HCT116 (cell line): ENCODE data around the gene LCOR. TPM values are rescaled to one million over a fixed set of nuclear protein-coding genes. Genes with fewer than 3 reads are reported as not detected.

Source experiments
- ATAC-seq: fragments of 200-7000 bp; cut with Tn5 transposase; 2 replicates; pipeline ENCODE4 v1.9.1; 2020; ENCODE audit warnings: mild to moderate bottlenecking, moderate library complexity
- BruUV-seq: library from RNA; stranded (reverse); fragments of 400-500 nt; replicated peaks from 2 replicates; lab custom pipeline; 2021; lab: Mats Ljungman, UMichigan
- CTCF ChIA-PET: fragments of 300-600 bp; sonication (Branson Sonifier 250); formaldehyde crosslinking; loops from one replicate; lab custom pipeline; 2021; ENCODE audit warnings: antibody characterized with exemption; lab: Charles Lee
- POLR2A ChIA-PET: fragments of 300-600, 350-600 bp; sonication (Branson Sonifier 250); formaldehyde crosslinking; loops from one replicate; lab custom pipeline; 2021; ENCODE audit warnings: antibody characterized with exemption; lab: Charles Lee
- RAD21 ChIA-PET, 2 experiments: fragments of 300-600 bp; sonication (Branson Sonifier 250); formaldehyde crosslinking; loops; one replicate each; lab custom pipeline; 2023; ENCODE audit warnings: low total read pairs in 2 of 2; ENCODE audit not compliant: uncharacterized antibody in 2 of 2, unreplicated experiment in 2 of 2, low non-redundant PET in 1 of 2; lab: Charles Lee
- DNase-seq: peaks from one replicate; pipeline ENCODE4 v3.0.0-alpha.2; 2010; ENCODE audit warnings: low read depth, low spot score
- H2AFZ ChIP-seq: fragments of 200-600 bp; shearing (Covaris generic), sonication (generic); 2 replicates; pipeline ENCODE4 v1.6.1; 2017; ENCODE audit warnings: low read depth, mixed run types, mixed read lengths, antibody characterized with exemption, low read length; ENCODE audit not compliant: poor library complexity, severe bottlenecking
- H3K27ac ChIP-seq: 2 replicates; pipeline ENCODE4 v1.5.1; 2012; ENCODE audit warnings: low read depth, low read length
- H3K27me3 ChIP-seq: fragments of 200-600 bp; sonication (generic); 2 replicates; pipeline ENCODE4 v1.6.1; 2016; ENCODE audit warnings: mixed run types, low read length, mixed read lengths; ENCODE audit not compliant: insufficient read depth
- H3K36me3 ChIP-seq, 2 experiments: fragments of 200-500 bp in 1 of 2; fragments of 200-600 bp in 1 of 2; sonication (Bioruptor generic) in 1 of 2; sonication (generic) in 1 of 2; 2 replicates each; pipeline versions ENCODE4 v1.5.1 to v1.6.1; 2014 to 2016; ENCODE audit warnings: low read length in 2 of 2, inconsistent platforms in 1 of 2, mixed read lengths in 1 of 2, mixed run types in 1 of 2; ENCODE audit not compliant: insufficient read depth in 2 of 2, control insufficient read depth in 1 of 2
- H3K4me1 ChIP-seq, 2 experiments: fragments of 200-600 bp in 1 of 2; sonication (generic) in 1 of 2; 2 replicates each; pipeline versions ENCODE4 v1.5.1 to v1.6.1; 2012 to 2017; ENCODE audit warnings: low read length in 2 of 2, inconsistent platforms in 1 of 2, mild to moderate bottlenecking in 1 of 2, mixed read lengths in 1 of 2, mixed run types in 1 of 2, moderate library complexity in 1 of 2; ENCODE audit not compliant: insufficient read depth in 2 of 2, control insufficient read depth in 1 of 2
- H3K4me2 ChIP-seq: fragments of 200-600 bp; sonication (generic); 2 replicates; pipeline ENCODE4 v1.6.1; 2017; ENCODE audit warnings: mixed run types, low read length, mixed read lengths
- H3K4me3 ChIP-seq, 2 experiments: fragments of 200-600 bp in 1 of 2; sonication (generic) in 1 of 2; replicated peaks in 1 of 2; 2 replicates each; pipeline ENCODE4 v1.5.1; 2011 to 2016; ENCODE audit warnings: low read length in 2 of 2, control low read depth in 1 of 2, low read depth in 1 of 2, mild to moderate bottlenecking in 1 of 2, mixed read lengths in 1 of 2, mixed run types in 1 of 2
- H3K79me2 ChIP-seq: fragments of 200-600 bp; sonication (generic); 2 replicates; pipeline ENCODE4 v1.6.1; 2017; ENCODE audit warnings: mild to moderate bottlenecking, mixed run types, low read length, moderate library complexity, mixed read lengths; ENCODE audit not compliant: insufficient read depth
- H3K9ac ChIP-seq: fragments of 200-600 bp; sonication (generic); 2 replicates; pipeline ENCODE4 v1.6.1; 2016; ENCODE audit warnings: low read length, mixed read lengths
- H3K9me2 ChIP-seq: fragments of 200-600 bp; sonication (generic), shearing (Covaris generic); 2 replicates; pipeline ENCODE4 v1.6.1; 2017; ENCODE audit warnings: mixed run types, mild to moderate bottlenecking, moderate library complexity; ENCODE audit not compliant: insufficient read depth
- H3K9me3 ChIP-seq, 2 experiments: fragments of 200-500 bp in 1 of 2; fragments of 200-600 bp in 1 of 2; sonication (Bioruptor generic) in 1 of 2; sonication (generic) in 1 of 2; 2 replicates each; pipeline ENCODE4 v1.6.1; 2014 to 2017; ENCODE audit warnings: low read length in 2 of 2, mixed read lengths in 2 of 2, inconsistent platforms in 1 of 2, low read depth in 1 of 2, mild to moderate bottlenecking in 1 of 2, mixed run types in 1 of 2, moderate library complexity in 1 of 2; ENCODE audit not compliant: control insufficient read depth in 1 of 2, insufficient read depth in 1 of 2
- H4K20me1 ChIP-seq: fragments of 200-600 bp; sonication (generic), shearing (Covaris generic); 2 replicates; pipeline ENCODE4 v1.6.1; 2017; ENCODE audit warnings: mixed run types, mild to moderate bottlenecking, moderate library complexity; ENCODE audit not compliant: insufficient read depth
- CBX3 ChIP-seq: IDR thresholded peaks from 2 replicates; pipeline ENCODE4 v1.6.1; 2012; ENCODE audit warnings: low read depth
- EGR1 ChIP-seq: IDR thresholded peaks from 2 replicates; pipeline ENCODE4 v1.6.1; 2012; ENCODE audit warnings: low read depth
- FOSL1 ChIP-seq: IDR thresholded peaks from 2 replicates; pipeline ENCODE4 v1.6.1; 2012; ENCODE audit warnings: low read depth
- MAX ChIP-seq: IDR thresholded peaks from 2 replicates; pipeline ENCODE4 v1.6.1; 2012
- POLR2AphosphoS5 ChIP-seq: IDR thresholded peaks from 2 replicates; pipeline ENCODE4 v1.6.1; 2011; ENCODE audit warnings: mild to moderate bottlenecking, low read depth, low read length, moderate library complexity
- RAD21 ChIP-seq: IDR thresholded peaks from 2 replicates; pipeline ENCODE4 v1.6.1; 2012; ENCODE audit warnings: low read depth, mild to moderate bottlenecking
- SIN3A ChIP-seq: IDR thresholded peaks from 2 replicates; pipeline ENCODE4 v1.6.1; 2012; ENCODE audit warnings: low read depth
- SRF ChIP-seq: IDR thresholded peaks from 2 replicates; pipeline ENCODE4 v1.6.1; 2012; ENCODE audit warnings: low read depth
- YY1 ChIP-seq: IDR thresholded peaks from 2 replicates; pipeline ENCODE4 v1.6.1; 2011; ENCODE audit warnings: low read length, low read depth, moderate library complexity, mild to moderate bottlenecking; ENCODE audit not compliant: insufficient replicate concordance; ENCODE audit errors: extremely low read depth
- intact Hi-C: fragments of 100-400 bp; cut with micrococcal nuclease; formaldehyde crosslinking; loops from 2 replicates; pipeline ENCODE4 v1.10.0; 2022
- total RNA-seq: library from RNA; stranded (reverse); gene quantifications from one replicate; pipeline ENCODE4 v1.2.1, GENCODE V29; 2021; ENCODE audit not compliant: unreplicated experiment
- TF ChIP-seq, protein P1 (sequence below), 3 experiments: fragments of 200-600 bp in 1 of 3; sonication (generic) in 1 of 3; IDR thresholded peaks in 2 of 3; conservative IDR thresholded peaks in 1 of 3; 2 replicates each; pipeline ENCODE4 v1.5.1; 2012 to 2017; ENCODE audit warnings: low read depth in 2 of 3, low read length in 2 of 3, antibody characterized with exemption in 1 of 3, borderline replicate concordance in 1 of 3, control low read depth in 1 of 3, mild to moderate bottlenecking in 1 of 3, mixed read lengths in 1 of 3, mixed run types in 1 of 3, moderate library complexity in 1 of 3; ENCODE audit not compliant: insufficient read depth in 1 of 3

The LCOR gene
- total RNA-seq, 1 experiment from 2014 or later = 59.9 TPM

- Histone ChIP-seq H3K9ac (0 out of 2 replicates have a peak overlapping the region, but pooled peaks have one; percentile 4), H3K27ac (peak overlapping the region; percentile 85; the same call in 1 of the 2 replicates), H3K4me1 (peaks cover 14 to 29% of the 10 kb centered on the region in 2 experiments), H3K4me2 (peak overlapping the region; percentile 80), H3K27me3 (no peaks in the 10 kb centered on the region), H3K36me3 (no peaks in the 10 kb centered on the region), H3K9me2 (no peaks in the 10 kb centered on the region), H3K9me3 (no peaks in the 10 kb centered on the region), H2AFZ (peak overlapping the region; percentile 95), H3K79me2 (peaks cover 26% of the 10 kb centered on the region), H3K4me3 (peak overlapping the region in 1 of 2 experiments; percentile 58; a peak in 1 of 4 replicates), H4K20me1 (no peaks in the 10 kb centered on the region)
- POLR2A ChIA-PET = no interaction called here
- ATAC-seq (no peak), DNase-seq (peak; percentile 75)
- CTCF ChIA-PET = interaction anchor here (1.0 kb wide), 1 partner anchor 190 kb away, joined by 3 read pairs; no protein-coding TSS in a partner anchor
- TF ChIP-seq SRF (no peak), EGR1 (no peak), FOSL1 (no peak), SIN3A (no peak), POLR2AphosphoS5 (0 out of 2 replicates have a peak, but pooled peaks have one; percentile 23), MAX (peak; percentile 37), CBX3 (peak; percentile 81), RAD21 (peak; percentile 75), YY1 (peak; percentile 75)
- TF ChIP-seq, protein P1, sequence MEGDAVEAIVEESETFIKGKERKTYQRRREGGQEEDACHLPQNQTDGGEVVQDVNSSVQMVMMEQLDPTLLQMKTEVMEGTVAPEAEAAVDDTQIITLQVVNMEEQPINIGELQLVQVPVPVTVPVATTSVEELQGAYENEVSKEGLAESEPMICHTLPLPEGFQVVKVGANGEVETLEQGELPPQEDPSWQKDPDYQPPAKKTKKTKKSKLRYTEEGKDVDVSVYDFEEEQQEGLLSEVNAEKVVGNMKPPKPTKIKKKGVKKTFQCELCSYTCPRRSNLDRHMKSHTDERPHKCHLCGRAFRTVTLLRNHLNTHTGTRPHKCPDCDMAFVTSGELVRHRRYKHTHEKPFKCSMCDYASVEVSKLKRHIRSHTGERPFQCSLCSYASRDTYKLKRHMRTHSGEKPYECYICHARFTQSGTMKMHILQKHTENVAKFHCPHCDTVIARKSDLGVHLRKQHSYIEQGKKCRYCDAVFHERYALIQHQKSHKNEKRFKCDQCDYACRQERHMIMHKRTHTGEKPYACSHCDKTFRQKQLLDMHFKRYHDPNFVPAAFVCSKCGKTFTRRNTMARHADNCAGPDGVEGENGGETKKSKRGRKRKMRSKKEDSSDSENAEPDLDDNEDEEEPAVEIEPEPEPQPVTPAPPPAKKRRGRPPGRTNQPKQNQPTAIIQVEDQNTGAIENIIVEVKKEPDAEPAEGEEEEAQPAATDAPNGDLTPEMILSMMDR (IDR thresholded peaks at IDR 0.05 in 2 of 3, conservative IDR thresholded peaks at IDR 0.05 in 1 of 3; ENCODE audit: borderline replicate concordance in 1 of 3, insufficient read depth in 1 of 3, low read depth in 2 of 3, low read length in 2 of 3) = peak; percentile 79 to 91 (median 85)
- no TSS peak for BruUV-seq
- RAD21 ChIA-PET = no interaction called here
- intact Hi-C loops = loop anchor here (1.0 to 5.0 kb wide), 5 partner anchors 65 to 453 kb away; no protein-coding TSS in a partner anchor
These were observed 1.4 kb upstream of the LCOR start for GRCh38 chr10:96830511-96831199.
